OCI-LY1 (cell line): ENCODE results near the gene KSR1.

Experiments used
- H2AFZ ChIP-seq: fragments of 200-600 bp; sonication (generic), shearing (Covaris generic); 2 replicates; pipeline ENCODE4 v1.6.0; 2014; ENCODE audit warnings: antibody characterized with exemption, mild to moderate bottlenecking, low read length
- H3F3A ChIP-seq: fragments of 200-600 bp; sonication (generic), shearing (Covaris generic); 2 replicates; pipeline ENCODE4 v1.6.0; 2014; ENCODE audit warnings: mild to moderate bottlenecking, antibody characterized with exemption, low read length, moderate library complexity; ENCODE audit not compliant: insufficient read depth
- H3K27ac ChIP-seq: fragments of 200-600 bp; sonication (generic); 2 replicates; pipeline ENCODE4 v1.5.1; 2014; ENCODE audit warnings: low read length, mixed run types, mild to moderate bottlenecking, low read depth; ENCODE audit not compliant: poor library complexity, severe bottlenecking
- H3K27me3 ChIP-seq: fragments of 200-600 bp; sonication (generic); 2 replicates; pipeline ENCODE4 v1.6.0; 2014; ENCODE audit warnings: antibody characterized with exemption, mild to moderate bottlenecking, low read length, moderate library complexity; ENCODE audit not compliant: insufficient read depth
- H3K36me3 ChIP-seq: fragments of 200-600 bp; sonication (generic); 2 replicates; pipeline ENCODE4 v1.6.1; 2014; ENCODE audit warnings: mild to moderate bottlenecking, antibody characterized with exemption, low read length, moderate library complexity, mixed read lengths; ENCODE audit not compliant: insufficient read depth
- H3K4me1 ChIP-seq: fragments of 200-600 bp; sonication (generic); 2 replicates; pipeline ENCODE4 v1.5.1; 2014; ENCODE audit warnings: mild to moderate bottlenecking, low read length, moderate library complexity; ENCODE audit not compliant: insufficient read depth, severe bottlenecking
- H3K4me2 ChIP-seq: fragments of 200-600 bp; sonication (generic), shearing (Covaris generic); 2 replicates; pipeline ENCODE4 v1.6.1; 2014; ENCODE audit warnings: low read length
- H3K4me3 ChIP-seq: fragments of 200-600 bp; sonication (generic); 2 replicates; pipeline ENCODE4 v1.5.1; 2014; ENCODE audit warnings: low read length, low read depth, mild to moderate bottlenecking, mixed read lengths; ENCODE audit not compliant: poor library complexity, severe bottlenecking
- H3K79me2 ChIP-seq: fragments of 200-600 bp; shearing (Covaris generic); 2 replicates; pipeline ENCODE4 v1.6.1; 2016; ENCODE audit warnings: mixed run types, low read length, mixed read lengths; ENCODE audit not compliant: insufficient read depth
- H3K9ac ChIP-seq: fragments of 200-600 bp; sonication (generic), shearing (Covaris generic); 2 replicates; pipeline ENCODE4 v1.6.1; 2014; ENCODE audit warnings: mild to moderate bottlenecking, low read length, mixed read lengths
- H3K9me2 ChIP-seq: fragments of 200-600 bp; sonication (generic), shearing (Covaris generic); 2 replicates; pipeline ENCODE4 v1.6.1; 2014; ENCODE audit warnings: low read depth, mild to moderate bottlenecking, low read length, mixed read lengths
- H3K9me3 ChIP-seq: fragments of 200-600 bp; shearing (Covaris generic); 2 replicates; pipeline ENCODE4 v1.6.1; 2014; ENCODE audit warnings: low read length, mixed read lengths
- H4K20me1 ChIP-seq: fragments of 200-600 bp; sonication (generic), shearing (Covaris generic); 2 replicates; pipeline ENCODE4 v1.6.0; 2016; ENCODE audit warnings: mild to moderate bottlenecking, low read length; ENCODE audit not compliant: insufficient read depth
- EZH2 ChIP-seq: fragments of 200-600 bp; sonication (generic), shearing (Covaris generic); IDR thresholded peaks from 2 replicates; pipeline ENCODE4 v1.8.0; 2017; ENCODE audit warnings: borderline replicate concordance, mixed run types, mild to moderate bottlenecking, antibody characterized with exemption, low read length, moderate library complexity, mixed read lengths
- TF ChIP-seq, protein P1 (sequence below): fragments of 200-600 bp; sonication (generic), shearing (Covaris generic); IDR thresholded peaks from 2 replicates; pipeline ENCODE4 v1.5.1; 2017; ENCODE audit warnings: mild to moderate bottlenecking, antibody characterized with exemption, low read length, moderate library complexity, mixed read lengths

KSR1 gene

DNA sequence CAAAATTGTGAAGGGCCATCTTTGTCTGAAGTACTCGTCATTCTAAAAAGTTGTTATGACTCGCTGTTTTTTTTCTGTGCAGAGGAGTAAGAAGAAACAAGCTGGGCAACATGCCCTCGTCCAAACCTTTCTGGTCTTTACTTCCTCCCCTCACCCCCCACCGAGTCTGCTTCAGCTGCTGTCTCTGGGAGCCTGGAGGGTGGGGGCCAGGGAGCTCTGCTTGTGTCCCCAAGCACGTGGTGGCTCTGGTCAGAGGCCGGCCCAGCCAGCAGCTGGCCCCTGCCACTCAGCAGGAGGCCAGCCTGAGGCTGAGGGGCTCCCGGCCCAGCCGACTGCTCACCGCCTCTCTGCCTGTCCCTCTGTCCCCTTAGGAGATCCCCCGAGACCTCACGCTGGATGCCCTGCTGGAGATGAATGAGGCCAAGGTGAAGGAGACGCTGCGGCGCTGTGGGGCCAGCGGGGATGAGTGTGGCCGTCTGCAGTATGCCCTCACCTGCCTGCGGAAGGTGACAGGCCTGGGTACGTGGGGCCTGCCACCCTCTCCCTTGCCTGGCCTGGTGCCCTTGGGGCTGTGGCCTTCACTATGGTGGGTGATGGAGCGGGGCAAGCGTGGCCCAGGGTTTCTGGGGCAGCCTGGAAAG, 121.0 kb downstream of the KSR1 start:
- Histone ChIP-seq H3K36me3 (no peaks in the 10 kb centered on the region), H3K27me3 (no peaks in the 10 kb centered on the region), H4K20me1 (no peaks in the 10 kb centered on the region), H3K27ac (no peak overlapping the region), H3F3A (no peaks in the 10 kb centered on the region), H3K4me3 (no peak overlapping the region), H3K79me2 (no peaks in the 10 kb centered on the region), H2AFZ (no peak overlapping the region), H3K9me2 (no peaks in the 10 kb centered on the region), H3K4me2 (no peak overlapping the region), H3K4me1 (no peaks in the 10 kb centered on the region), H3K9me3 (no peaks in the 10 kb centered on the region), H3K9ac (no peak overlapping the region)
- TF ChIP-seq EZH2: no peak
- TF ChIP-seq, protein P1, sequence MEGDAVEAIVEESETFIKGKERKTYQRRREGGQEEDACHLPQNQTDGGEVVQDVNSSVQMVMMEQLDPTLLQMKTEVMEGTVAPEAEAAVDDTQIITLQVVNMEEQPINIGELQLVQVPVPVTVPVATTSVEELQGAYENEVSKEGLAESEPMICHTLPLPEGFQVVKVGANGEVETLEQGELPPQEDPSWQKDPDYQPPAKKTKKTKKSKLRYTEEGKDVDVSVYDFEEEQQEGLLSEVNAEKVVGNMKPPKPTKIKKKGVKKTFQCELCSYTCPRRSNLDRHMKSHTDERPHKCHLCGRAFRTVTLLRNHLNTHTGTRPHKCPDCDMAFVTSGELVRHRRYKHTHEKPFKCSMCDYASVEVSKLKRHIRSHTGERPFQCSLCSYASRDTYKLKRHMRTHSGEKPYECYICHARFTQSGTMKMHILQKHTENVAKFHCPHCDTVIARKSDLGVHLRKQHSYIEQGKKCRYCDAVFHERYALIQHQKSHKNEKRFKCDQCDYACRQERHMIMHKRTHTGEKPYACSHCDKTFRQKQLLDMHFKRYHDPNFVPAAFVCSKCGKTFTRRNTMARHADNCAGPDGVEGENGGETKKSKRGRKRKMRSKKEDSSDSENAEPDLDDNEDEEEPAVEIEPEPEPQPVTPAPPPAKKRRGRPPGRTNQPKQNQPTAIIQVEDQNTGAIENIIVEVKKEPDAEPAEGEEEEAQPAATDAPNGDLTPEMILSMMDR: no peak

DNA sequence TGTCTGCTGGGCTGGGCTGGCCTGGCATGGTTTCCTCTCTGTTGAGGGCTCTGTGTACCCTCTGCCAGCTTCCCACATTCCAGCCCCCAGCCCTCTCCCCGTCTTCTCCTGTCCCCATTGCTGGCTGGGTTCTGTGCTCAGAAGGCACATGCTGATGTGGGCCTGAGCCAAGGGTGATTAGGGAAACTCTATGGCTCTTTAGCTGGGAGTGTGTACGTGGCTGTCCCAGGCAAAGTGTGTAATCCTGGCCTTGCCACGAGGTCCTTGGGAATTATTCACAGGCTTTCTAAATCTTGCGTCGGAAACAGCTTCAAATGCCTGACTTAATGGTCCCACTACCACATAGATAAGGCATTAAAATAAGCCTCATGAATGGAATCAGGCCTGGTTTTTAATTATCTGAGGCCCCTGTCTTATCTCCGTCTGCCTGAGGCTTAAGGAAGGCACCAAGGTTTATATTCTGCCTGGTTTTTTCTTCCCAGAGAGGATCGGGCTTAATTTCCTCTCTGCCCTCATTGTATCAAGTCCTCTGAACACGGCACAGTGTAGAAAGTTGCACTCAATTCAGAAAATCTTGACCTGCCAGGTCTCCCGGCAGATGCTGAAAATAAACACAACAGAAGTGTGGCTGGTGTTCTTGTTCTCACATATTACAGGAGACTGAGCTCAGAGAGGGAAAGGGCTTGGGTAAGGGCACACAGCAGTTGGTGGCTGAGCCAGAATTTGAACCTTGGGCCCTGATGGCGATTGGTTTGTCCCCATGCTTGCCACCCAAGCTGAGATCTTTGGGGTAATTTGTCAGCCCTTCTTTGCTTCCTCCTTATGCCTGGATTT, 121.9 kb downstream of the KSR1 start:
- H2AFZ ChIP-seq: no peak overlapping the region
- H3K9me2 ChIP-seq: no peaks in the 10 kb centered on the region
- no peaks in the 10 kb centered on the region for H3K36me3 ChIP-seq
- no peaks in the 10 kb centered on the region for H4K20me1 ChIP-seq
- no peaks in the 10 kb centered on the region for H3K9me3 ChIP-seq
- no peak overlapping the region for H3K27ac ChIP-seq
- no peaks in the 10 kb centered on the region for H3F3A ChIP-seq
- H3K79me2 ChIP-seq: no peaks in the 10 kb centered on the region
- H3K9ac ChIP-seq: no peak overlapping the region
- H3K4me3 ChIP-seq: no peak overlapping the region
- TF ChIP-seq, protein P1: no peak
- no peak for TF ChIP-seq EZH2
- H3K4me2 ChIP-seq: no peak overlapping the region
- no peaks in the 10 kb centered on the region for H3K4me1 ChIP-seq
- no peaks in the 10 kb centered on the region for H3K27me3 ChIP-seq

DNA sequence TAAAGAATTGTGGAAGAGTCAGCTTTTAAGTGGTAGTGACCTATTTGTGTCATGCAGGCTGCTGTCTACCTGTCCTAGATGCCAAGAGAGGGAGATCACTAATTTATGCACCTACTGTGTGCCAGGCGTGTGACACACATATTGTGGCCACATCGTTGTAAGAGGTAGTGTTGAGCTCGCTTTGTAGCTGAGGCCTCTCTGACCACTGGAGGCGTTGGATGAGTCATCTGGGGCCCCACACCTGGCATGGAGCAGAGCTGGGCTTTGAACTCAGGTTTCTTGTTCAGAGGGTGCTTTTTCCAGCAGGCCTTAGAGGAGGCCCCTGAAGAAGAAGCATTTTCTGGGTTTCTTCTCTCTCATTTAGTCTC, 122.5 kb downstream of the KSR1 start:
- Histone ChIP-seq H3K4me2 (no peak overlapping the region), H3K9ac (no peak overlapping the region)

More for the DNA sequence above, 122.5 kb downstream of the KSR1 start:
- H3K27ac ChIP-seq: no peak overlapping the region
- no peak overlapping the region for H2AFZ ChIP-seq
- no peaks in the 10 kb centered on the region for H3K4me1 ChIP-seq
- no peak for TF ChIP-seq EZH2
- TF ChIP-seq, protein P1: no peak
- H3K27me3 ChIP-seq: no peaks in the 10 kb centered on the region
- H3K9me3 ChIP-seq: no peaks in the 10 kb centered on the region
- H3K4me3 ChIP-seq: no peak overlapping the region
- H3K79me2 ChIP-seq: no peaks in the 10 kb centered on the region
- H3K9me2 ChIP-seq: no peaks in the 10 kb centered on the region
- H3K36me3 ChIP-seq: no peaks in the 10 kb centered on the region
- H4K20me1 ChIP-seq: no peaks in the 10 kb centered on the region
- no peaks in the 10 kb centered on the region for H3F3A ChIP-seq
